IPS-NIHi11 (cell line): ENCODE measurements around the gene COA3.

ENCODE experiments used
- DNase-seq: peaks from one replicate; pipeline ENCODE4 v3.0.0; 2012; ENCODE audit warnings: mixed read lengths, low spot score

Gene COA3, protein sequence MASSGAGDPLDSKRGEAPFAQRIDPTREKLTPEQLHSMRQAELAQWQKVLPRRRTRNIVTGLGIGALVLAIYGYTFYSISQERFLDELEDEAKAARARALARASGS

DNA sequence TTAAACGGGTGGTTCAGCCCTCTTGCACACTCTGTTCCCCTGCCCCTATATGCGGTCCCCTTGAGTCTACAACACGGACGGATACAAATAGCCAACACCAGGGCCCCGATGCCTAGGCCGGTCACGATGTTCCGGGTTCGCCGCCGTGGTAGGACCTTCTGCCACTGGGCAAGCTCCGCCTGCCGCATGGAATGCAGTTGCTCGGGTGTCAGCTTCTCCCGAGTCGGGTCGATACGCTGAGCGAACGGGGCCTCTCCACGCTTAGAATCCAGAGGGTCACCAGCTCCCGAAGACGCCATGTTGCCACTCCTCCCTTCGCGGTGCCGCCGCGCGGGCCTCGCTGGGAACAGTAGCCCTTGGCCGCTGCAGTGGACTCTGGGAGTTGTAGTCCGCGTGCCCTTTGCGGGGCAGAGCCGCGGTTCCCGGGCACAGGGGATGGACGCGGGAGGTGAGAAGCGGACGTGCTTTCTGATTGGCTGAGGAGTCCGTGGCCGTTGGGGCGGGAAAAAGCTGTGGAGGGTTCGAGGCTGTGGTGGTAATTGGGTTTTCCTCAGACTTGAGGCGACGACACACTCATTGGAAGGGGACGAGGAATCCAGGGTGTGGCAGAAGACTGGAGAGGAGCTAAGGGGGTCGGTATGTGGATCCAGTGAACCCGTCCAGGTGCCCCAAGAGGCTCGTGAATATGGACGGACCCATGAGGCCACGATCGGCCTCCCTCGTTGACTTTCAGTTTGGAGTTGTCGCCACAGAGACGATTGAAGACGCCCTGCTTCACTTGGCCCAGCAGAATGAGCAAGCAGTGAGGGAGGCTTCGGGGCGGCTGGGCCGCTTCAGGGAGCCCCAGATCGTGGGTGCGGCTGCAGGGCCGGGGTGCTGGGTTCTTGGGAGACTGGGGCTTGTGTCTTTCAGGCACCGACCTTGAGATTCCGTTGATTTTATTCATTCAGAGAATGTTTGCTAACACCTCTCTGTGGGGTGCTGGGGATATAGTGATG lies at the start of gene COA3, which contains the start of gene CNTD1:
TSS of gene COA3 (minus strand) at position 322 of the 998 bp plus-strand sequence. CDS start at position 299, 23 bp downstream.
TSS of gene CNTD1 (plus strand) at position 479 of the 998 bp plus-strand sequence. CDS start at position 686, 207 bp downstream.
- DNase-seq, result peak; percentile 97

DNA sequence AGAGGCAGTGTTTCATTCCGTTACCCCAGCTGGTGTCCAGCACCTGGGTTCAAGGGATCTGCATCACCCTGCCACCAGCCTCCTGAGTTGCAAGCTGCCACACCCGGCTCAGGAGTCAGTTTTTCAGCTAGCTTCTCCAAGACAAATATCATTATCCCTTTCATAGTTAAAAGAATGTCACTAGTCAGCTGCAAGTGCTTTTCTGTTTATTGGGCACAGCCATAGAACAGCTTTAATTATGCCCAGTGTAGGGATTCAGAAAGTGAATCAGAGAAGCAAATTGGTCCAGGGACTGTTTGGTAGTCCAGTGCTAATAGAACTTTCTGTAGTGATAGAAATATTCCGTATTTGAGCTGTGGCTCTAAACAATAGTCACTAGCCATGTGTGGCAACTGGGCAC lies 49.6 kb upstream of the COA3 start:
- DNase-seq, result no peak

GRCh38 chr17:42846594-42847280 lies 48.2 kb upstream of the COA3 start:
- no peak for DNase-seq

DNA sequence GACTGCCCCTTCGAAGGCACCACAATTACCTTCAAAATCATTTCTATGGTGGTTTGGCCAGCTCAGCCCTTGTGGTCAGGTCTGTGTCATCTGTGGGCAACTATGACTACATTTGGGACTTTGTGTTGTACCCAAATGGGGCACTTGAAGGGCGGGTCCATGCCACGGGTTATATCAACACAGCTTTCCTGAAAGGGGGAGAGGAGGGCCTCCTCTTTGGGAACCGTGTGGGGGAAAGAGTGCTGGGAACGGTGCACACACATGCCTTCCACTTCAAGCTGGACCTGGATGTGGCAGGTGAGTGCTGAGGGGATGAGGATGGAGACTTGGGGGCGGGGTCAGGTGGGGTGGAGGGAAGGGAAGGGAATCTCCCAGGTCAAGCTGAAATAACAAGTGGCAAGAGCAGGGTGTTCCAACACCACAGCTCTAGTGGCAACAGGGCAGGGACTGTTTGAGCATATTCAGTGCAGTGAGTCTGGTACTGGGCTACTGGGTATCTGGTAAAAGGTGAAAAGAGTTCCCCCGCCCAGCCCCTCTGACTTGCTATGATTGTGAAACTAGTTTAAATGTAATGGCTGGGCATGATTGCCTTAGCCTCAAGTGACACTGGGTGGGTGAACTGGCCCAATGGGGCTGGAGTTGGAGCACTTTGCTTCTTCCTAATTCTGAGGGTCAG lies 47.6 kb upstream of the COA3 start:
- DNase-seq, result no peak

DNA sequence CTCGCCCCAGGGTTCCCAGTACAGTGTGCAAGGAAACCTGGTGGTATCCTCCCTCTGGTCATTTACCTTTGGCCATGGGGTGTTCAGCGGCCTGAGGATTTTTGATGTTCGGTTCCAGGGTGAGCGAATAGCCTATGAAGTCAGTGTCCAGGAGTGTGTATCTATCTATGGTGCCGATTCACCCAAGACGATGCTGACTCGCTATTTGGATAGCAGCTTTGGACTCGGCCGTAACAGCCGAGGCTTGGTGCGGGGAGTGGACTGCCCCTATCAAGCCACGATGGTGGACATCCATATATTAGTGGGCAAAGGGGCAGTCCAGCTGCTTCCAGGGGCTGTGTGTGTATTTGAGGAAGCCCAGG lies 47.0 kb upstream of the COA3 start:
- DNase-seq, result no peak

DNA sequence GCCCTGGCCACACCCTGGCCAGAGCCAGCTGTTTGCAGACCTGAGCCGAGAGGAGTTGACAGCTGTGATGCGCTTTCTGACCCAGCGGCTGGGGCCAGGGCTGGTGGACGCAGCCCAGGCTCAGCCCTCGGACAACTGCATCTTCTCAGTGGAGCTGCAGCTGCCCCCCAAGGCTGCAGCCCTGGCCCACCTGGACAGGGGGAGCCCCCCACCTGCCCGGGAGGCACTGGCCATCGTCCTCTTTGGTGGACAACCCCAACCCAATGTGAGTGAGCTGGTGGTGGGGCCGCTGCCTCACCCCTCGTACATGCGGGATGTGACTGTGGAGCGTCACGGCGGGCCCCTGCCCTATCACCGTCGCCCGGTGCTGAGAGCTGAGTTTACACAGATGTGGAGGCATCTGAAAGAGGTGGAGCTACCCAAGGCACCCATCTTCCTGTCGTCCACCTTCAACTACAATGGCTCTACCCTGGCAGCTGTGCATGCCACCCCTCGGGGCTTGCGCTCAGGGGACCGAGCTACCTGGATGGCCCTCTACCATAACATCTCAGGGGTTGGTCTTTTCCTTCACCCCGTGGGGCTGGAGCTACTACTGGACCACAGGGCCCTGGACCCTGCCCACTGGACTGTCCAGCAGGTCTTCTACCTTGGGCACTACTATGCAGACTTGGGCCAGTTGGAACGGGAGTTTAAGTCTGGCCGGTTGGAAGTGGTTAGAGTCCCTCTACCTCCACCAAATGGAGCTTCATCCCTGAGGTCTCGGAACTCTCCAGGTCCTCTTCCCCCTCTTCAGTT lies 46.5 kb upstream of the COA3 start:
- DNase-seq, result no peak

- no peak for DNase-seq
These were observed 45.8 kb upstream of the COA3 start, which contains the start of gene AOC2 for GRCh38 chr17:42844271-42844670. AOC2 (plus strand) TSS chr17:42844580; CDS start chr17:42844627, 47 bp downstream.

- peak; percentile 84 for DNase-seq
These were observed 44.9 kb upstream of the COA3 start for GRCh38 chr17:42843358-42843934.

DNA sequence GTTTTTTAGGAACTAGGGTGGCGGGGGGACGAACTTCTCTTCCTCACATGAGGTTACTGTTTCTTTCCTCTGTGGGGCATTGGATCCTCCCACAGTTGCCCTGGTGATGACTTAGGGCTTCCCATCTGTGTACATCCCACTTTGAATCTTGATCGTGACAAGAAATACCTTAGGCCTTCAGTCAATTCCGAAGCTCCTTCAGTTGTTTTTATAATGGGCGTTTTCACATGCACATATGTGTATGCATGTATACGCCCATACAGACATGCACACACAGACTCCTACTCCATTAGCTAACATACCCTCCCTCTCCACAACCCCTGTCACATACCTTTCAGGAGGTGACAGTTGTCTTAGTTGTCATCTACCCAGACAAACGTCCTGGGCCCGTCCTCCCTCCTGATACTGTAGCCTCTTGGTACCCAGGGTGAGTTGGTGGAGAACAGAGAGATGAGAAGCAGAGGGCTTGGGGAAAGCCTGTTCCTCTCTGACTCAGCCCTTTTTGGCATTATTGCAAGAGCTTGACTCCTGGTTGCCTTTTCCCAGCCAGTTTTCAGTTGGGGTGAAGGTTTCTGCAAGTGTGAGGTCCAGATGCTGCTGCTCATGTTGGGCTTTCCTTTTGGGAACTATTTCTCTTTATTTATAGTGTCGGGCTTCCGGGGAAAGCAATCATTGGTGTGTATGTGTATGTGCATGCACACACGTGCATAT lies 43.6 kb upstream of the COA3 start:
- DNase-seq, result no peak

DNA sequence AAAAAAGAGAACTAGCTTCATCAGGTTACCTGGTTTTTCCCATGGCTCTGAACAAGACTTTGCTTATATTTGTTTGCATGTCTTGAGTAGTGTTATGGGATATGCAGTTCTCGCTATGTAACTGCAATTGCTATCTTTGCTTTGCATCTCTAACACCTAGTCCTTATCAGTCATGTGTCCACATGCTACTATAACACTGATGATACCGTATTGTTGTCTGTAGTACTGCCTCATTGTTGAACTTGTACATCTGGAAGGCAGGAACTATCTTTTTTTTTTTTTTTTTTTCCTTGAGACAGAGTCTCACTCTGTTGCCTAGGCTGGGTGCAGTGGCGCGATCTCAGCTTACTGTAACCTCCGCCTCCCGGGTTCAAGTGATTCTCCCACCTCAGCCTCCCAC lies 37.2 kb upstream of the COA3 start:
- no peak for DNase-seq

GRCh38 chr17:42833767-42834422 lies 35.4 kb upstream of the COA3 start:
- DNase-seq, result no peak

DNA sequence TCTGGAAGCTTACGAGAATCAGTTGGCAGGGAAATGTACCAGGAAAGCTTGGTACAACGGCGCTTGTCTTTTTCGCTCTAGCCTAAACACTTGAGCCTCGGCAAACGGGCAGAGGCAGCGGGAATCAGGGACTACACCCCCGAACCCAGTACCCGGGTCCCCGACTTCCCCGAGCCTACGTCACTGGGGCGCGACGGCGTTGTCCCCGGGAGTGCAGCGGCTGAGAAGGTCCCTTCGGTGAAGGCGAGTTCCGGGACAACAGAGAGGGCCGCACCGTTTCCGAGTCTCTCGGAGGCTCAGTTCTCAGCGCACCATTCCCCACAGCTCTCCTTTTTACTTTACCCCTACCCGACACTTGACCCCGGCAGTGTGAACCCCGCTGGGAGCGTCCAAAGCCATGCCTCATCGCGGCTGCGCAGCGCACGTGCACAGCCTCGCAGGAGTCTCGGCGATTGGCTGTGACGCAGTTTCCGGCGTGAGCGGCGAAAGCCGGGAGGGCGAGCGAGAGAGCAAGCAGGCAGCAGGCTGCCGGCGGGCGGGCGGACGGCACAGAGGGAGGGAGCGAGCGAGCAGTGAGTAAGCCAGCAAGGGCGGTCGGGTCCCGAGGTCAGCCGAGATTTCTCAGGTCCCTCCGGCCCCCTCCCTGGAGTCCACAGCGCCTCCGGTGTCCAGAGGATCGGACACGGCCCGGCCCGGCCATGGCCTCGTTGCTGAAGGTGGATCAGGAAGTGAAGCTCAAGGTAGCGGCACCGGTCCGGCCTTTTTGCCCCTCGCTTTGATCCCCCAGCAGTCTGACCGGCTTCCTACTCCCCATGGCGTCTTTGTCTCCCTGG lies 34.6 kb upstream of the COA3 start, which contains the start of gene PSME3:
TSS of gene PSME3 (plus strand) at position 464 of the 833 bp plus-strand sequence. CDS start at position 699, 235 bp downstream.
- peak; percentile 97 for DNase-seq

- DNase-seq, result no peak
These were observed 33.9 kb upstream of the COA3 start for GRCh38 chr17:42832213-42832933.

- DNase-seq, result no peak
These were observed 32.5 kb upstream of the COA3 start for GRCh38 chr17:42830971-42831370.

GRCh38 chr17:42827472-42827871 lies 29.0 kb upstream of the COA3 start:
- no peak for DNase-seq

GRCh38 chr17:42821176-42821575 lies 22.7 kb upstream of the COA3 start:
- no peak for DNase-seq

GRCh38 chr17:42819939-42820535 lies 21.5 kb upstream of the COA3 start:
- DNase-seq, result peak; percentile 78
